Smooth muscle cell (in vitro differentiated cells): ENCODE measurements around the gene HAPSTR1. TPM values are rescaled to one million over a fixed set of nuclear protein-coding genes. Genes with fewer than 3 reads are reported as not detected.

ENCODE experiments used
- DNase-seq: peaks from one replicate; lab custom pipeline; 2025; ENCODE audit not compliant: unreplicated experiment; lab: John Stamatoyannopoulos, UW
- H2AFZ ChIP-seq: fragments of 200-600 bp; sonication (generic); 2 replicates; pipeline ENCODE4 v1.6.0; 2016; ENCODE audit warnings: antibody characterized with exemption, low read depth, mild to moderate bottlenecking
- H3F3A ChIP-seq: fragments of 200-600 bp; sonication (generic); 2 replicates; pipeline ENCODE4 v1.6.0; 2017; ENCODE audit warnings: antibody characterized with exemption, low read depth
- H3K27ac ChIP-seq: fragments of 200-600 bp; sonication (generic); 2 replicates; pipeline ENCODE4 v1.5.1; 2016; ENCODE audit warnings: low read depth, mild to moderate bottlenecking
- H3K27me3 ChIP-seq: fragments of 200-600 bp; sonication (generic); 2 replicates; pipeline ENCODE4 v1.6.1; 2016; ENCODE audit warnings: low read depth, mild to moderate bottlenecking
- H3K36me3 ChIP-seq: fragments of 200-600 bp; sonication (generic); 2 replicates; pipeline ENCODE4 v1.5.1; 2016; ENCODE audit warnings: low read depth
- H3K4me1 ChIP-seq: fragments of 200-600 bp; sonication (generic); 2 replicates; pipeline ENCODE4 v1.5.1; 2016; ENCODE audit warnings: low read depth
- H3K4me2 ChIP-seq: fragments of 200-600 bp; sonication (generic); 2 replicates; pipeline ENCODE4 v1.6.0; 2016; ENCODE audit warnings: mild to moderate bottlenecking
- H3K4me3 ChIP-seq: fragments of 200-600 bp; sonication (generic); 2 replicates; pipeline ENCODE4 v1.5.1; 2016; ENCODE audit warnings: mild to moderate bottlenecking
- H3K79me2 ChIP-seq: fragments of 200-600 bp; sonication (generic); 2 replicates; pipeline ENCODE4 v1.6.0; 2016; ENCODE audit warnings: low read depth, mild to moderate bottlenecking
- H3K9ac ChIP-seq: fragments of 200-600 bp; sonication (generic); 2 replicates; pipeline ENCODE4 v1.6.0; 2016; ENCODE audit warnings: low read depth
- H3K9me3 ChIP-seq: fragments of 200-600 bp; sonication (generic); replicated peaks from 2 replicates; pipeline ENCODE4 v1.5.1; 2016; ENCODE audit warnings: low read depth
- H4K20me1 ChIP-seq: fragments of 200-600 bp; sonication (generic); 2 replicates; pipeline ENCODE4 v1.6.0; 2016; ENCODE audit warnings: low read depth
- WGBS: methylation state at CpG from one replicate; pipeline ENCODE4 v1.1.7; 2016; ENCODE audit warnings: low lambda C conversion rate; 5-methylcytosine and 5-hydroxymethylcytosine counted together
- polyA plus RNA-seq: library from polyadenylated mRNA; unstranded; fragments of >200 nt; fragmentation: Nextera tagmentation; extraction: Ambion mirVana; gene quantifications from 2 replicates; pipeline ENCODE4 v1.2.1, GENCODE V29; 2016
- total RNA-seq: library from RNA; depleted of rRNA; stranded (reverse); fragments of >200 nt; gene quantifications from 2 replicates; pipeline ENCODE4 v1.2.3, GENCODE V29; 2014
- TF ChIP-seq, protein P1 (sequence below): fragments of 200-600 bp; sonication (generic); IDR thresholded peaks from 2 replicates; pipeline ENCODE4 v1.5.1; 2017; ENCODE audit warnings: borderline replicate concordance, mild to moderate bottlenecking, antibody characterized with exemption; ENCODE audit not compliant: insufficient read depth, poor library complexity, severe bottlenecking

HAPSTR1 gene
- total and polyA plus RNA-seq, 2 experiments from 2014 or later: 26.7 to 77.5 TPM

DNA sequence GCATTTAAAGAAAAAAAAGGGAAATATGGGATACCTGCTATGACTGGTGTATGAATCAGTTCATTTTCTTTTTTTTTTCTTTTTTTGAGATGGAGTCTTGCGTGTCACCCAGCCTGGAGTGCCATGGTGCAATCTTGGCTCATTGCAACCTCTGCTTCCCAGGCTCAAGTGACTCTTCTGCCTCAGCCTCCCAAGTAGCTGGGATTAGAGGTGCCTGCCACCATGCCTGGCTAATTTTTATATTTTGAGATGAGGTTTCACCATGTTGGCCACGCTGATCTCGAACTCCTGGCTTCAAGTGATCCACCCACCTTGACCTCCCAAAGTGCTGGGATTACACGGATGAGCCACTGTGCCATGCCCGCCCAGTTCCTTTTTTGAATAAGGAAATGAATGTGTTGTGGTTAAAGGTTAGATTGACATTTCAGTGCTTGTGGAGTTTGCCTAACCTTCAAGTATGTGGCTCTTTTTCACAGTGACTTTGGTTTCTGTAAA is 7.7 kb downstream of the HAPSTR1 start:
- Histone ChIP-seq H3K36me3 (peaks cover 14% of the 10 kb centered on the region), H3K79me2 (peaks cover 100% of the 10 kb centered on the region), H3K9ac (no peak overlapping the region), H3F3A (peaks cover 35% of the 10 kb centered on the region), H4K20me1 (peaks cover 100% of the 10 kb centered on the region), H3K9me3 (no peaks in the 10 kb centered on the region), H3K4me3 (no peak overlapping the region), H2AFZ (no peak overlapping the region), H3K27ac (peak overlapping the region; percentile 70), H3K4me2 (peak overlapping the region; percentile 64), H3K4me1 (peaks cover 56% of the 10 kb centered on the region), H3K27me3 (no peaks in the 10 kb centered on the region)
- TF ChIP-seq, protein P1, sequence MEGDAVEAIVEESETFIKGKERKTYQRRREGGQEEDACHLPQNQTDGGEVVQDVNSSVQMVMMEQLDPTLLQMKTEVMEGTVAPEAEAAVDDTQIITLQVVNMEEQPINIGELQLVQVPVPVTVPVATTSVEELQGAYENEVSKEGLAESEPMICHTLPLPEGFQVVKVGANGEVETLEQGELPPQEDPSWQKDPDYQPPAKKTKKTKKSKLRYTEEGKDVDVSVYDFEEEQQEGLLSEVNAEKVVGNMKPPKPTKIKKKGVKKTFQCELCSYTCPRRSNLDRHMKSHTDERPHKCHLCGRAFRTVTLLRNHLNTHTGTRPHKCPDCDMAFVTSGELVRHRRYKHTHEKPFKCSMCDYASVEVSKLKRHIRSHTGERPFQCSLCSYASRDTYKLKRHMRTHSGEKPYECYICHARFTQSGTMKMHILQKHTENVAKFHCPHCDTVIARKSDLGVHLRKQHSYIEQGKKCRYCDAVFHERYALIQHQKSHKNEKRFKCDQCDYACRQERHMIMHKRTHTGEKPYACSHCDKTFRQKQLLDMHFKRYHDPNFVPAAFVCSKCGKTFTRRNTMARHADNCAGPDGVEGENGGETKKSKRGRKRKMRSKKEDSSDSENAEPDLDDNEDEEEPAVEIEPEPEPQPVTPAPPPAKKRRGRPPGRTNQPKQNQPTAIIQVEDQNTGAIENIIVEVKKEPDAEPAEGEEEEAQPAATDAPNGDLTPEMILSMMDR: no peak
- 71% methylated on average over 5 of the region's 5 CpGs for WGBS
- no peak for DNase-seq

DNA sequence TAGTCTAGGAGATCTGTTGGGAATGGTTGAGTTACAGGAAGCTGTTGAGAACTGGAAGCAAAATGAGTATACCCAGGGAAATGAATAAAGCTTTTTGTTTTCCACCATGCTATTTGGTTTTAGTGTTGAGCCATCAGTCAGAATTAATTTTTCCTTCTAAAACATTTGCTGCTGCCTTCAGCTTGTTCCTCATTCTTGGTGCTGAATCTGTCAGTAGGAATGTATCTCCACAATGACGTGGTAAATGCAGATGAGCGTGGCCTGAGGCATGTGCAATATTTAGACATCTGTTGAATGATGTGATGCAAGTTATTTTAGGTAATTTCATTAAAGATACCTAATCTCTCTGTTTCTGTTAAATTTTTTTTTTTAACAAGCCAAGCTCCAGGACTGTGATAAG is 10.9 kb downstream of the HAPSTR1 start:
- Histone ChIP-seq H3K36me3 (peaks cover 14% of the 10 kb centered on the region), H3F3A (peaks cover 34% of the 10 kb centered on the region), H3K27ac (peak overlapping the region; percentile 85), H3K4me3 (no peak overlapping the region), H3K4me1 (peaks cover 27% of the 10 kb centered on the region), H3K9ac (no peak overlapping the region), H3K4me2 (peak overlapping the region; percentile 50), H2AFZ (no peak overlapping the region), H3K9me3 (no peaks in the 10 kb centered on the region), H3K27me3 (no peaks in the 10 kb centered on the region), H4K20me1 (peaks cover 100% of the 10 kb centered on the region), H3K79me2 (peaks cover 100% of the 10 kb centered on the region)
- DNase-seq: no peak
- TF ChIP-seq, protein P1: no peak
- WGBS: 10% methylated on average over 2 of the region's 2 CpGs

DNA sequence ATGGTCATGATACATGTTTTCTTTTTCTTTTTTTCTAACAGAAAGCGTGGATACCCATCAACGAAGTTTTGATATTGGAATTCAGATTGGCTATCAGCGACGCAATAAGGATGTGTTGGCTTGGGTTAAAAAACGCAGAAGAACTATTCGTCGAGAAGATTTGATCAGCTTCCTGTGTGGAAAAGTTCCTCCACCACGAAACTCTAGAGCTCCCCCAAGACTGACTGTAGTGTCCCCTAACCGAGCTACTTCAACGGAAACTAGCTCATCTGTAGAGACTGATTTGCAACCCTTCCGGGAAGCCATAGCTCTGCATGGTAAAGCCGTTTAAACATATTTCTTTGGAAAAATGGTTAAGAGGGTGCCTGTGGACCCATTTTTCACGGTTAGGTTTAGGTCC is 11.5 kb downstream of the HAPSTR1 start:
- Histone ChIP-seq H2AFZ (no peak overlapping the region), H4K20me1 (peaks cover 100% of the 10 kb centered on the region), H3K9me3 (no peaks in the 10 kb centered on the region), H3K4me1 (peaks cover 26% of the 10 kb centered on the region), H3K9ac (no peak overlapping the region), H3K79me2 (peaks cover 100% of the 10 kb centered on the region), H3K4me3 (no peak overlapping the region), H3F3A (peaks cover 34% of the 10 kb centered on the region), H3K36me3 (peaks cover 19% of the 10 kb centered on the region), H3K4me2 (no peak overlapping the region), H3K27ac (peak overlapping the region; percentile 85), H3K27me3 (no peaks in the 10 kb centered on the region)
- 98% methylated on average over 13 of the region's 13 CpGs for WGBS
- DNase-seq: no peak
- TF ChIP-seq, protein P1: no peak

DNA sequence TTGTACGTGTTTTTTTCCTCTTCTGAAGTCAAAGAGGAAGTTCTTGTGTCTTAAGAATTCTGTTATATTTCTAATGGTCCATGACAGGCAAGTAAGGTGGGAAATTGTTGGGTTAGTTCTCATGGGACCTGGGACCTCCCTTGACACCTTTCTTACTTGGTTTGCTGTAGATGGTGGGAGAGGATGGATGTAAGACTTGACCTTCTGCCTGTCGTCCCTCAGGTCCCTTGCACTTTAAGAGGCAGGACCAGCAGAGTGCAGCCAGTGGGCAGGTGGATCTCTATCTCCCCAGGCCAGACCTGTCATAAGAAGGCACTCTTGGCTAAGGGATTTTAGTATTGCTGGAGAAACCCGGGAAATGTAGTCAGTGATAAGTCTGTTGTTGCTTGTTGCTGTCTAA is 12.1 kb downstream of the HAPSTR1 start:
- H3K27me3 ChIP-seq: no peaks in the 10 kb centered on the region
- H3K4me3 ChIP-seq: no peak overlapping the region
- H4K20me1 ChIP-seq: peaks cover 100% of the 10 kb centered on the region
- H3K9ac ChIP-seq: no peak overlapping the region
- H3K4me1 ChIP-seq: peaks cover 27% of the 10 kb centered on the region
- 95% methylated on average over 3 of the region's 3 CpGs for WGBS
- no peaks in the 10 kb centered on the region for H3K9me3 ChIP-seq
- TF ChIP-seq, protein P1: no peak
- H3K79me2 ChIP-seq: peaks cover 100% of the 10 kb centered on the region
- DNase-seq: no peak
- no peak overlapping the region for H2AFZ ChIP-seq
- peaks cover 23% of the 10 kb centered on the region for H3K36me3 ChIP-seq
- H3K4me2 ChIP-seq: no peak overlapping the region
- peaks cover 35% of the 10 kb centered on the region for H3F3A ChIP-seq
- peak overlapping the region; percentile 85 for H3K27ac ChIP-seq
